Right forelimb (tissue), 1 donor: ENCODE results near the gene VDR.
"Not testable (repeated sequence)": the region's sequence is repeated elsewhere in the genome, so short reads cannot be mapped to it uniquely, and the experiment has no call there.

Experiments used
- DNase-seq: peaks from one replicate; pipeline ENCODE4 v3.0.0-alpha.2; 2018

VDR gene

GRCh38 chr12:47843226-47843980 is 61.4 kb downstream of the VDR start:
- DNase-seq, result no peak

GRCh38 chr12:47842543-47842942 is 62.3 kb downstream of the VDR start:
- not testable (repeated sequence) for DNase-seq

GRCh38 chr12:47841910-47842309 is 62.9 kb downstream of the VDR start:
- DNase-seq, result no peak

- DNase-seq, result no peak
Observed at GRCh38 chr12:47841501-47841900, 63.3 kb downstream of the VDR start.

- no peak for DNase-seq
Observed at GRCh38 chr12:47840571-47840970, 64.2 kb downstream of the VDR start.

GRCh38 chr12:47839214-47839876 is 65.4 kb downstream of the VDR start:
- DNase-seq, result no peak

- DNase-seq, result no peak
Observed at GRCh38 chr12:47838286-47838931, 66.4 kb downstream of the VDR start.

- peak; percentile 73 for DNase-seq
Observed at GRCh38 chr12:47837190-47838171, 67.3 kb downstream of the VDR start.

GRCh38 chr12:47835831-47836155 is 69.0 kb downstream of the VDR start:
- no peak for DNase-seq

GRCh38 chr12:47835006-47835830 is 69.6 kb downstream of the VDR start:
- DNase-seq, result no peak

- no peak for DNase-seq
Observed at GRCh38 chr12:47834199-47834903, 70.4 kb downstream of the VDR start.

GRCh38 chr12:47833591-47834012 is 71.2 kb downstream of the VDR start:
- DNase-seq, result no peak

GRCh38 chr12:47832263-47832933 is 72.4 kb downstream of the VDR start:
- DNase-seq, result no peak

GRCh38 chr12:47829584-47829983 is 75.2 kb downstream of the VDR start:
- no peak for DNase-seq

- peak; percentile 79 for DNase-seq
Observed at GRCh38 chr12:47828976-47829482, 75.8 kb downstream of the VDR start.

- DNase-seq, result peak; percentile 81
Observed at GRCh38 chr12:47828008-47828975, 76.5 kb downstream of the VDR start.

GRCh38 chr12:47825173-47825639 is 79.6 kb downstream of the VDR start:
- DNase-seq, result no peak

GRCh38 chr12:47824635-47825034 is 80.2 kb downstream of the VDR start:
- DNase-seq, result no peak

- no peak for DNase-seq
Observed at GRCh38 chr12:47824198-47824597, 80.6 kb downstream of the VDR start.
